Lower leg skin (tissue), 4 donors: ENCODE measurements around the gene OR6B3. TPM values are rescaled to one million over a fixed set of nuclear protein-coding genes. Genes with fewer than 3 reads are reported as not detected.
"Not testable (repeated sequence)": the region's sequence is repeated elsewhere in the genome, so short reads cannot be mapped to it uniquely, and the experiment has no call there.

ENCODE experiments used
- DNase-seq, 2 donors: peaks; one replicate each; pipeline ENCODE4 v3.0.0-alpha.2; 2019; ENCODE audit warnings: low spot score in 2 of 2
- H3K4me3 ChIP-seq: fragments of 200-600 bp; sonication (generic); 2 replicates; pipeline ENCODE4 v1.5.1; 2017; ENCODE audit warnings: mild to moderate bottlenecking, low read depth; ENCODE audit not compliant: poor library complexity, severe bottlenecking
- CTCF ChIP-seq, 3 donors: fragments of 450-650 bp; IDR thresholded peaks; one replicate each; pipeline ENCODE4 v1.5.1; 2016; ENCODE audit warnings: antibody characterized with exemption in 3 of 3, mild to moderate bottlenecking in 3 of 3, moderate library complexity in 2 of 3
- POLR2A ChIP-seq, 2 donors: fragments of 450-650 bp; IDR thresholded peaks; one replicate each; pipeline ENCODE4 v1.6.1; 2016 to 2017; ENCODE audit warnings: antibody characterized with exemption in 2 of 2, mild to moderate bottlenecking in 1 of 2, moderate library complexity in 1 of 2
- WGBS, 2 donors: methylation state at CpG; one replicate each; pipeline ENCODE4 v1.1.5; 2018; 5-methylcytosine and 5-hydroxymethylcytosine counted together
- intact Hi-C: fragments of 100-400 bp; cut with DNase I; formaldehyde crosslinking; loops from one replicate; pipeline ENCODE4 v1.15.0; 2023; ENCODE audit warnings: low total_unique reads
- total RNA-seq, 4 donors: library from RNA; depleted of rRNA; stranded (reverse); fragments of >200 nt; gene quantifications; one replicate each; pipeline ENCODE4 v1.1.0, GENCODE V29; 2016

OR6B3 gene
- total RNA-seq, 4 donors from 2014 or later, result 0.44 TPM; not detected in 3

GRCh38 chr2:240052524-240052923 is 797 bp downstream of the OR6B3 start:
- 71 to 75% methylated on average over 12 of the region's 12 CpGs for WGBS, 2 donors

GRCh38 chr2:240051697-240052096 is 1.6 kb downstream of the OR6B3 start:
- DNase-seq, result no peak
- H3K4me3 ChIP-seq, result no peak overlapping the region
- intact Hi-C loops, result no loop called here
- no peak for TF ChIP-seq POLR2A (IDR thresholded peaks at IDR 0.05)
- TF ChIP-seq CTCF (IDR thresholded peaks at IDR 0.05), result no peak
- 56 to 57% methylated on average over 4 of the region's 4 CpGs for WGBS, 2 donors

More at GRCh38 chr2:240052524-240052923, 797 bp downstream of the OR6B3 start:
- no peak overlapping the region for H3K4me3 ChIP-seq
- no peak for DNase-seq
- TF ChIP-seq CTCF (IDR thresholded peaks at IDR 0.05) (no peak), POLR2A (IDR thresholded peaks at IDR 0.05) (no peak)
- intact Hi-C loops, result no loop called here

- intact Hi-C loops, result no loop called here
- no peak overlapping the region for H3K4me3 ChIP-seq
- TF ChIP-seq CTCF (IDR thresholded peaks at IDR 0.05), result no peak
- TF ChIP-seq POLR2A (IDR thresholded peaks at IDR 0.05), result no peak
- peak in 1 of 2 donors; percentile 68 for DNase-seq
- 76 to 81% methylated on average over 12 of the region's 12 CpGs for WGBS, 2 donors
Measured at GRCh38 chr2:240050278-240050677, 3.0 kb downstream of the OR6B3 start.

GRCh38 chr2:240048237-240048636 is 5.1 kb downstream of the OR6B3 start:
- intact Hi-C loops, result no loop called here
- no peak overlapping the region for H3K4me3 ChIP-seq
- 77 to 80% methylated on average over 9 of the region's 9 CpGs for WGBS, 2 donors
- TF ChIP-seq POLR2A (IDR thresholded peaks at IDR 0.05) (no peak), CTCF (IDR thresholded peaks at IDR 0.05) (no peak)
- DNase-seq, result no peak

GRCh38 chr2:240045098-240045497 is 8.2 kb downstream of the OR6B3 start:
- WGBS, 2 donors, result 94% methylated on average over 12 to 13 of the region's 13 CpGs
- peak in 1 of 2 donors; percentile 82 for DNase-seq
- H3K4me3 ChIP-seq, result no peak overlapping the region
- TF ChIP-seq POLR2A (IDR thresholded peaks at IDR 0.05), result no peak
- TF ChIP-seq CTCF (IDR thresholded peaks at IDR 0.05), result no peak
- intact Hi-C loops, result no loop called here

- intact Hi-C loops, H3K4me3 ChIP-seq: not testable (repeated sequence)
- WGBS, 2 donors, result 49 to 58% methylated on average over 2 of the region's 2 CpGs
- DNase-seq, result peak in 1 of 2 donors; percentile 50
Measured at GRCh38 chr2:240044096-240044495, 9.2 kb downstream of the OR6B3 start.
